IPS-18a (cell line): Measurements from ENCODE around the gene ST6GALNAC2.
"Not testable (repeated sequence)": the region's sequence is repeated elsewhere in the genome, so short reads cannot be mapped to it uniquely, and the experiment has no call there.

ENCODE experiments used
- H3K27ac ChIP-seq: one replicate; pipeline ENCODE4 v1.5.1; 2013; ENCODE audit warnings: low read length
- H3K27me3 ChIP-seq: one replicate; pipeline ENCODE4 v1.6.1; 2013; ENCODE audit warnings: mild to moderate bottlenecking, low read length; ENCODE audit not compliant: control insufficient read depth, insufficient read depth
- H3K36me3 ChIP-seq: one replicate; pipeline ENCODE4 v1.6.1; 2013; ENCODE audit warnings: low read depth, low read length; ENCODE audit not compliant: control insufficient read depth
- H3K4me1 ChIP-seq: one replicate; pipeline ENCODE4 v1.6.1; 2013; ENCODE audit warnings: low read depth, low read length; ENCODE audit not compliant: control insufficient read depth
- H3K4me3 ChIP-seq: one replicate; pipeline ENCODE4 v1.5.1; 2013; ENCODE audit warnings: low read length
- H3K9ac ChIP-seq: one replicate; pipeline ENCODE4 v1.6.1; 2013; ENCODE audit warnings: mild to moderate bottlenecking, low read length, moderate library complexity
- H3K9me3 ChIP-seq: one replicate; pipeline ENCODE4 v1.6.1; 2013; ENCODE audit warnings: low read depth, low read length; ENCODE audit not compliant: control insufficient read depth

ST6GALNAC2 gene

DNA sequence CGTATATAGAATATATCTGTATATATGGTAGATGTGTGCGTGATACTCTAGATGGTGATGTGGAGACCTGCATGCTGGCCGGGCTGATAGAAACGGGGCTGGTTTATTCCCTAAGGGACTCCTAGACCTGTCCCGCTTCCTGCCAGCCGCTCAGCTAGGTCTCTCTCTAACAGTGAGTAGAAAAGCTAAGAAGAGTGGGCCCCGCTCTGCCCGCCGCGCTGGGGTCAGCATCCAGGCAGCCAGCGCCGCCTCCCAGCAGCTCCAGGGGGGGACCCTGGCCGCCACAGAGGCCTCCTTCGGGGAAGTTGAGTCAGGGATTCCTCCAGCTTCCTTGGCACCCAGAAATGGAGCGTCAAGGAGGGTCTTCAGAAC is 57.5 kb downstream of the ST6GALNAC2 start:
- H3K4me1 ChIP-seq, result peaks cover 6% of the 10 kb centered on the region
- no peak overlapping the region for H3K9ac ChIP-seq
- H3K4me3 ChIP-seq, result no peak overlapping the region
- peaks cover 7% of the 10 kb centered on the region for H3K27me3 ChIP-seq
- H3K27ac ChIP-seq, result no peak overlapping the region
- no peaks in the 10 kb centered on the region for H3K9me3 ChIP-seq
- H3K36me3 ChIP-seq, result no peaks in the 10 kb centered on the region

DNA sequence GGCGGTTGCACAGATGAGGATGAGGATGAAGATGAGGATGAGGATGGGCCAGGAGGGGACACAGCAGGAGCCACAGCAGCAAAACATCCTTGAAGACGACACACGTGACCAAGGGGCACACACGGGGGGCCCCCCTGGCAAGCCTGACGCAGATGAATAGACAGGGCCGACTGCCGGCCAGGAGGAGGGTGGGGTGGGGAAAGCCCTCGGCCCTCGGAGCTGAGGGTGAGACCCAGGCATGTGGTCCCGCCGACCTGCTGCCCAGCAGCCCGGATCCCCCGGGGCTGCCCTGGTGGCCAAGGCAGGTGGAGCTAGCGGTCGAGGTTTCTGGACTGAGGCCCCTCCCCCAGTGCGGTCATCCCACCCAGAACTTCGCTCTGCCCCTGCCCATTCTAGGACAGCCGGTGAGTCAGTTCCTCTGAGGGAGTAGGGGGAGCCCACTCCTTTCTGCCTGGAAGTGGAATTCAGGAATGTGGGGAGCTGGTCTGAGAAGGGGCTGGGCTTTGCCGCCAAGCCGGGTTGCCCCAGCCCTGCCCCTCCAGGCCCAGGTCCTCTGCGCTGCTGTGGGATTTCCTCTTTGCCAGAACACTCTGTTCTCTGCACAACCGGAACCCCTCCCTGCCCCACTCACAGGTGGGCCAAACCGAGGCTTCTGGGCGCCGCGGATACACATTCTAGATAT is 58.1 kb downstream of the ST6GALNAC2 start:
- no peak overlapping the region for H3K4me3 ChIP-seq
- no peaks in the 10 kb centered on the region for H3K9me3 ChIP-seq
- H3K36me3 ChIP-seq, result no peaks in the 10 kb centered on the region
- peaks cover 6% of the 10 kb centered on the region for H3K4me1 ChIP-seq
- H3K27me3 ChIP-seq, result peaks cover 8% of the 10 kb centered on the region
- no peak overlapping the region for H3K9ac ChIP-seq
- no peak overlapping the region for H3K27ac ChIP-seq

DNA sequence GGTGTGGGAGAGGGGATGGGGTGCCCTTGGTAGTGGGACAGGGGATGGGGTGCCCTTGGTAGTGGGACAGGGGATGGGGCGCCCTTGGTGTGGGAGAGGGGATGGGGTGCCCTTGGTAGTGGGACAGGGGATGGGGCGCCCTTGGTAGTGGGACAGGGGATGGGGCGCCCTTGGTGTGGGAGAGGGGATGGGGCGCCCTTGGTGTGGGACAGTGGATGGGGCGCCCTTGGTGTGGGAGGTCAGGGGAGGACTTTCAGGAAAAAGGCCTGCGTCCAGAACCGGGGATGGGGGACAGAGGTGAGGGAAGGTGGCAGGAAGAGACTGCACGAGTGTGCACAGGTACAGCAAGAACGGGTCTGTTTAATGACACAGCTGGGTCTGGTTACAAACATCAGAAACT is 58.6 kb downstream of the ST6GALNAC2 start:
- not testable (repeated sequence) for H3K9ac ChIP-seq, H3K4me1 ChIP-seq

DNA sequence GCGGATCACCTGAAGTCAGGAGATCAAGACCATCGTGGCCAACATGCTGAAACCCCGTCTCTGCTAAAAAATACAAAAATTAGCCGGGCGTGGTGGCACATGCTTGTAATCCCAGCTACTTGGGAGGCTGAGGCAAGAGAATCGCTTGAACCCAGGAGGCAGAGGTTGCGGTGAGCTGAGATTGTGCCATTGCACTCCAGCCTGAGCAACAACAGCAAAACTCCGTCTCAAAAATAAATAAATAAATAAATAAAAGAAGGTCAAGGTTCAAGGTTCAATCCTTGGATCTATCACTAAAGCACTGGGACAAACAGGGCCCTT is 60.2 kb downstream of the ST6GALNAC2 start:
- not testable (repeated sequence) for H3K4me3 ChIP-seq, H3K4me1 ChIP-seq, H3K36me3 ChIP-seq, H3K27ac ChIP-seq, H3K9me3 ChIP-seq, H3K9ac ChIP-seq, H3K27me3 ChIP-seq

More for the DNA sequence above, 58.6 kb downstream of the ST6GALNAC2 start:
- H3K36me3 ChIP-seq, H3K4me3 ChIP-seq, H3K27ac ChIP-seq, H3K27me3 ChIP-seq, H3K9me3 ChIP-seq: not testable (repeated sequence)

DNA sequence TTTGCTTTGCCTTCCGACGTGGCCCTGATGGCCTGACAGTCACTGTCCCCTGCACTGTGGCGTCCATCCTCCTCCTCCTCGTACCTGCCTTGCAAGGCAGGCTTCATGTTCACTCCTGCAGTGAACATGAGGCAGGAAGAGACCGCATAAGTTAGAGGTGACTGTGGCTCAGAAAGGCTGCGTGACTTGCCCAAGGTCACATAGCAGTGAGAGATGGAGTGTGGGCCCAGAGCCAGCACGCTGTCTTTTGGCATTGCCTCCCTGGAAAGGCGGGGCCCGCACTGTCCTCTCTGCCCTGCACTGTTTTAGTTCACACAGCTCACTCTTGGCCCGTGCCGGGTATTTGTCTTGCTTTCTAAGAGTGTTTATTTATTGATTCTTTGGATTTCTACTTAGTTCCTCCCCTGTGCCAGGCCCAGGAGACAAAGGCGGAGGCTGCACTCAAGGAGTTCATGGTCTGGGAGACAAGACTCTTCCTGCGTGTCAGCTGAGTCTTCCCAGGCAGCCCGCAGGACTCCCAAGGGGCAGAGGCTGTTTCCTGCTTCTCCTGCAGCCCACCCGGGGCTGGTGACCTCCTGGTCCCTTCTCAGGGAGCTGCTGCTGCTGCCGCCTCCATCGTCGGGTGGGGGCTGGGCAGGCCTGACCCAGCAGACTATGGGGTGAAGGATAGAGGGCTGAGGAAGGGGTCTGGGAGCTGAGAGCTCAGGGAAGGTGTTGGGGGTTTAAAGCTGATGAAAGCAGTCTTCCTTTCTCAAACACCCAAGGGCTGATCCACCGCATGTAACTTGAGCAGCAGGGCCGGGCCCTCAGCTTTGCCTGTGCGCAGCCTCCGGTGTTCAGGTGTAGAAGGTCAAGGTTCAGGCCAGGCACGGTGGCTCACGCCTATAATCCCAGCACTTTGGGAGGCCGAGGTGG is 60.8 kb downstream of the ST6GALNAC2 start:
- Histone ChIP-seq H3K4me1 (peaks cover 6% of the 10 kb centered on the region), H3K27me3 (peaks cover 8% of the 10 kb centered on the region), H3K9ac (no peak overlapping the region), H3K9me3 (no peaks in the 10 kb centered on the region), H3K36me3 (no peaks in the 10 kb centered on the region), H3K4me3 (no peak overlapping the region), H3K27ac (no peak overlapping the region)

DNA sequence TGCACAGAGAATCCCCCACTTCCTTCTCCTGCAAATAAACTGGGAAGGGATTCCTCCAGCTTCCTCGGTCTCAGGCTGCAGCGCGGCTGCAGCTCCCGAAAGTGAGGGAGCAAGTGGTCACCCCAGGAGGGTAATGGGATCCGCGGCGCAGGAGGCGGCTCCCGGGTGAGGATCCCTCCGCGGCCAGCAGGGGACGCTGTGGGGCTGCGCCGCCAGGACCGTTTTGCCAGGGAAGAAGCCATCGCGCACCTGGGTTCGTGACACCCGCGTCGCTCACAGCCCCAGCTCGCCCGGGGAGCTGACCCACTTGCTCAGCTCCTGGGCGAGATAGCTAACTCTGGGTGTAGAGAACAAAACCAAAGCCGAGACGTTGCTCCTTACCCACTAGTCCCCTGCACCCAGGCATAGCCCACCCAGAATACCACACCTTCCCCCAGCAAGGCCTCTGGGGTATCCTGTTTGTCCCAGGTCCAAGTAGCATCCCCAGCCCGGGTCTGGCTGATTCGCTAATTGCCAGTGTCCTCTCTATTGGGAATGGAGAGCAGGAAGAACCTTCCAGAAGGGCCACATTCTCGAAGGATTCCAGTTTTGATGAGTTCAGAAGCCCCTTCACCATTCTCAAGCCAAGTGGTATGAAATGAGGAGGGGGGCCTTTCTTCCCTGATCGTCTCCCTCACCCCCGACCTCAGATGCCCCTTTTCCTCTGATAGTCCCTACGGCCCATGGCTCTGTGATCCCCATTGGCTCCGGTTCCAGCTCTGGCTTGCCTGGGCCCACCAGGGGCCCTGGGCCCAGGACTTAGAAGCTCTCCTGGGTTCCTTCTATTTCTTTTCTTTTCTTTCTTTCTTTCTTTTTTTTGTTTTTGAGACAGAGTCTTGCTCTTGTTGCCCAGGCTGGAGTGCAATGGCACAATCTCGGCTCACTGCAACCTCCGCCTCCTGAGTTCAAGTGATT is 62.3 kb downstream of the ST6GALNAC2 start:
- no peaks in the 10 kb centered on the region for H3K9me3 ChIP-seq
- H3K4me3 ChIP-seq, result no peak overlapping the region
- H3K27ac ChIP-seq, result no peak overlapping the region
- H3K9ac ChIP-seq, result no peak overlapping the region
- H3K27me3 ChIP-seq, result peaks cover 8% of the 10 kb centered on the region
- H3K4me1 ChIP-seq, result no peaks in the 10 kb centered on the region
- H3K36me3 ChIP-seq, result no peaks in the 10 kb centered on the region

DNA sequence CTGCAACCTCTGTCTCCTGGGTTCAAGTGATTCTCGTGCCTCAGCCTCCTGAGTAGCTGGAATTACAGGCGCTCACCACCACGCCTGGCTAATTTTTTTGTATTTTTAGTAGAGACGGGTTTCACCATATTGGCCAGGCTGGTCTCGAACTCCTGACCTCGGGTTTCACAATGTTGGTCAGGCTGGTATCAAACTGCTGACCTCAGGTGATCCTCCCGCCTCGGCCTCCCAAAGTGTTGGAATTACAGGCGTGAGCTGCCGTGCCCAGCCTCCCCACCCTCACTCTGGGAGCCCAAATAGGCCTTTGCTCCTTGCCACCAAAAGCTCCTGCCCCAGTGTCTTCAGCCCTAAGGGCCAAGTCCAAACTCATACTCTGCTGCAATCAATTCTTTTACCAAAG is 64.0 kb downstream of the ST6GALNAC2 start:
- not testable (repeated sequence) for H3K36me3 ChIP-seq, H3K4me3 ChIP-seq, H3K9me3 ChIP-seq, H3K4me1 ChIP-seq, H3K9ac ChIP-seq, H3K27ac ChIP-seq, H3K27me3 ChIP-seq

DNA sequence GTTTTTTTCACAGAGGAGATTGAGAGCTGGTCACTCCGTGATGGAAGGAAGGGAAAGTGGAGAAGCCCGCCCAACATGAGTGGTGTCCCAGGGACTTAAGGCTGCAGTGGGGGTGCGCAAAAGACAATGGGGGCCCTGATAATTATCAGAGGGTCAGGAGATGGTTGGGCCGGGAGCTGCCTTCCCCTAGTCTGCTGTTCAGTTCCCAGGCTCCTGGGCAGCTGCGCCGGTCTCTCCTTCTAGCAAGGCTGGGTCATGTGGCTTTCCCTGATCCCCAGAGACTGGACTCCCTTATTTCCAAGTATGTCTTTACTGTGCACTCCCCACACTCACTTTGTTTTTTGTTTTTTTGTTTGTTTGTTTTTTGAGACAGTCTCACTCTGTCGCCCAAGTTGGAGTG is 64.4 kb downstream of the ST6GALNAC2 start:
- H3K9ac ChIP-seq, result no peak overlapping the region
- H3K27ac ChIP-seq, result no peak overlapping the region
- H3K27me3 ChIP-seq, result peaks cover 8% of the 10 kb centered on the region
- no peaks in the 10 kb centered on the region for H3K36me3 ChIP-seq
- H3K9me3 ChIP-seq, result no peaks in the 10 kb centered on the region
- no peaks in the 10 kb centered on the region for H3K4me1 ChIP-seq
- no peak overlapping the region for H3K4me3 ChIP-seq

DNA sequence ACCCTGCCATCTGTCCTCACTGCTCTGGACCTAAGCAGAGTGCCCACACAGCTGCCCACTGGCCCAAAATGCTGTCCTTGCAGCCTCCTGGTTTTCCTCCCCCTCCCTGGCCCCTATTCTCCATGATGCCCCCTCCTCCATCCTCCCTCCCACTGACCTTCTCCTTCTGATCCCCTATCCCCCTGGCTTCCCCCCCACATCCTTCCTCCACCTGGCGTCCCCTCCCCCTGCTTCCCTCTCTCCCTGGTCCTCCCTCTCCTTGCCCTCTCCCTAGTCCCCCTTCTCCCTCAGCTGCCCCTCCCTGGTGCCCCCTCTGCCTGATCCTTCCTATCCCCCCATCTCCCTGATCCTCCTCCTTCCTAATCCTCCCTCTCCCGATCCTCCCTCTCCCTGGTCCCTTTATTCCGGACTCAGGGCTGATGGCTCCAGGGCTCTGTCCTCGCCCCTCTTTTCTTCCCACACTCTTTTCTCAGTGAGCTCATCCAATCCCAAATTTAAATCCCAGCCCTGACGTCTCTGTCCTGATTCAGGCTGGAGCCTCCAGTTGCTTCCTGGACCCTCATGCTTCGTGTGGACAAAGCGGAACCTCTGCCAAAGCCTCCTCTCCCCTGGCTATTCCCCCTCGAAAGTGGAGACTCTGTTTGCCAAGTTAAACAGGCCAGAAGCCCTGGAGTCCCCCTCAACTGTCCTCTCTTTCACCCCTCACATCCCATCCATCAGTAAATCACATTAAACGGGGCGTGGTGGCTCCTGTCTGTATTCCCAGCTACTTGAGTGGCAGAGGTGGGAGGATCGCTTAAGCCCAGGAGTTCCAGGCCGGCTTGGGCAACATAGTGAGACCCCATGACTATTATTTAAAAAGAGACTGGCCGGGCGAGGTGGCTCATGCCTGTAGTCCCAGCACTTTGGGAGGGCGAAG is 66.4 kb downstream of the ST6GALNAC2 start:
- Histone ChIP-seq H3K9me3 (no peaks in the 10 kb centered on the region), H3K4me1 (no peaks in the 10 kb centered on the region), H3K9ac (no peak overlapping the region)

DNA sequence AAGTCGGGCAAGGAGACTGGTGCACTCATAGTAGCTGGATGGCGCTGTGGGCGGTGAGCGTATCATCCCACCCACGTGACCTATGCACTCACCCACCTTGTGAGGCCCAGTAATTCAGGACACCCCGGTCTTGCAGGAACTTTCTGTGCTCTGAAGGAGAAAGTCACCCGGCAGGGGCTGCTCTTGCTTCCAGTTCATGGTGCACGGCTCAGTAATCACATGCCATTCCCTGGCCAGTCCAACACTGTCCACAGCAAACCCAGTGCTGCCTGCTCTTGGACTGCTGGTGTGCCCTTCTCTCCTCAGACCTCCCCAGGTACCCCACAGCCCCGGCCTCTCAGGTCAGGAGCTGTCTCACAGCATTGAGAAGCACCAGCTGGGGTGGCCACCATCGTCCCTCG is 68.0 kb downstream of the ST6GALNAC2 start:
- no peaks in the 10 kb centered on the region for H3K36me3 ChIP-seq
- no peaks in the 10 kb centered on the region for H3K4me1 ChIP-seq
- no peak overlapping the region for H3K9ac ChIP-seq
- no peak overlapping the region for H3K4me3 ChIP-seq
- H3K27ac ChIP-seq, result no peak overlapping the region
- H3K9me3 ChIP-seq, result no peaks in the 10 kb centered on the region
- no peaks in the 10 kb centered on the region for H3K27me3 ChIP-seq

More for the DNA sequence above, 66.4 kb downstream of the ST6GALNAC2 start:
- Histone ChIP-seq H3K27me3 (peaks cover 8% of the 10 kb centered on the region), H3K4me3 (no peak overlapping the region), H3K36me3 (no peaks in the 10 kb centered on the region), H3K27ac (no peak overlapping the region)
